Transverse colon (tissue), 4 donors: ENCODE results near the gene MAML1. TPM values are rescaled to one million over a fixed set of nuclear protein-coding genes. Genes with fewer than 3 reads are reported as not detected.
A peak's percentile ranks its signal among the peaks of the same experiment; 100 is the strongest.

ENCODE experiments used
- DNase-seq: peaks from one replicate; pipeline ENCODE4 v3.0.0-alpha.2; 2019
- H3K27ac ChIP-seq, 4 donors: fragments of 200-600 bp; sonication (generic); 2 replicates each; pipeline ENCODE4 v1.5.1; 2016 to 2018; ENCODE audit warnings: inconsistent platforms in 4 of 4
- H3K27me3 ChIP-seq: fragments of 200-600 bp; sonication (generic); 2 replicates; pipeline ENCODE4 v1.5.1; 2017; ENCODE audit warnings: inconsistent platforms
- H3K36me3 ChIP-seq, 4 donors: fragments of 200-600 bp; sonication (generic); 2 replicates each; pipeline ENCODE4 v1.5.1; 2017 to 2019; ENCODE audit warnings: inconsistent platforms in 4 of 4
- H3K4me1 ChIP-seq, 4 donors: fragments of 200-600 bp; sonication (generic); 2 replicates each; pipeline ENCODE4 v1.5.1; 2017 to 2020; ENCODE audit warnings: inconsistent platforms in 4 of 4
- H3K4me3 ChIP-seq, 4 donors: fragments of 200-600 bp; sonication (generic); 1 replicate in 1 of 4; 2 replicates in 3 of 4; pipeline versions ENCODE4 v1.5.1 to v1.6.1; 2017 to 2019; ENCODE audit warnings: inconsistent platforms in 4 of 4
- H3K9me3 ChIP-seq, 2 donors: fragments of 200-600 bp; sonication (generic); 2 replicates each; pipeline ENCODE4 v1.5.1; 2017 to 2019; ENCODE audit warnings: inconsistent platforms in 2 of 2
- CTCF ChIP-seq, 5 experiments: fragments of 200-600 bp in 3 of 5; fragments of 450-650 bp in 2 of 5; sonication (generic) in 3 of 5; IDR thresholded peaks; 1 replicate in 2 of 5; 2 replicates in 3 of 5; pipeline ENCODE4 v1.5.1; 2016 to 2017; ENCODE audit warnings: antibody characterized with exemption in 5 of 5, inconsistent platforms in 3 of 5, mild to moderate bottlenecking in 2 of 5, moderate library complexity in 1 of 5
- EP300 ChIP-seq: sonication (generic); formaldehyde crosslinking; IDR thresholded peaks from one replicate; pipeline ENCODE4 v1.6.1; 2017; ENCODE audit warnings: antibody characterized with exemption, low read depth
- POLR2A ChIP-seq: fragments of 450-650 bp; IDR thresholded peaks from one replicate; pipeline ENCODE4 v1.6.1; 2016; ENCODE audit warnings: antibody characterized with exemption, mild to moderate bottlenecking, moderate library complexity
- POLR2AphosphoS5 ChIP-seq, 3 donors: sonication (generic); formaldehyde crosslinking; IDR thresholded peaks; one replicate each; pipeline ENCODE4 v1.6.1; 2016; ENCODE audit warnings: antibody characterized with exemption in 3 of 3
- WGBS, 2 donors: methylation state at CpG; one replicate each; pipeline ENCODE4 v1.1.5; 2018; ENCODE audit warnings: low coverage in 1 of 2; 5-methylcytosine and 5-hydroxymethylcytosine counted together
- in situ Hi-C, 4 donors: fragments of 200-750 bp; cut with MboI; loops; one replicate each; pipeline versions ENCODE4 v1.15.0 to v1.15.1; 2017; ENCODE audit warnings: low sequenced_read_pairs in 3 of 4, low pct_ligation_motif_present in 1 of 4, low pct_unique_long_range_greater_than_20kb in 1 of 4
- intact Hi-C: fragments of 100-400 bp; cut with DNase I; formaldehyde crosslinking; loops from one replicate; pipeline ENCODE4 v1.15.1; 2023; ENCODE audit warnings: low total_unique reads
- total RNA-seq, 4 donors: library from RNA; depleted of rRNA; stranded (reverse); fragments of >200 nt; gene quantifications; one replicate each; pipeline ENCODE4 v1.1.0, GENCODE V29; 2016

MAML1 gene
- total RNA-seq, 4 donors from 2014 or later = 22.8 to 28.7 (median 27.3) TPM

GRCh38 chr5:179821298-179822058 is 88.9 kb downstream of the MAML1 start:
- intact Hi-C loops (loop anchor here (2.0 kb wide), 1 partner anchor 15 kb away; the partner anchor contains the start of gene MGAT4B), in situ Hi-C loops (no loop called here)
- WGBS, 2 donors = 0% methylated on average over 49 of the region's 54 CpGs; no CpG with 5 or more reads in 1 of the 2 donors
- DNase-seq = peak; percentile 97
- Histone ChIP-seq H3K27me3 (no peaks in the 10 kb centered on the region), H3K4me3 (peak overlapping the region; percentile 82 to 99 (median 95)), H3K36me3 (peaks cover 0 to 23% (median 9%) of the 10 kb centered on the region in 4 donors), H3K4me1 (peaks cover 53 to 86% (median 83%) of the 10 kb centered on the region in 4 donors), H3K9me3 (no peaks in the 10 kb centered on the region), H3K27ac (peak overlapping the region; percentile 99 to 100 (median 100))
- TF ChIP-seq POLR2AphosphoS5 (IDR thresholded peaks at IDR 0.05) (peak; percentile 98 to 99 (median 99)), EP300 (no peak), POLR2A (peak; percentile 98), CTCF (IDR thresholded peaks at IDR 0.05) (peak in 3 of 5 experiments; percentile 2 to 40 (median 22))

- Histone ChIP-seq H3K4me3 (peak overlapping the region; percentile 25 to 99 (median 86)), H3K4me1 (peaks cover 57 to 86% (median 83%) of the 10 kb centered on the region in 4 donors), H3K27ac (peak overlapping the region; percentile 99 to 100 (median 100)), H3K27me3 (no peaks in the 10 kb centered on the region), H3K9me3 (no peaks in the 10 kb centered on the region), H3K36me3 (peaks cover 0 to 24% (median 12%) of the 10 kb centered on the region in 4 donors)
- DNase-seq = no peak
- intact Hi-C loops = no loop called here
- TF ChIP-seq POLR2A = no peak
- no peak for TF ChIP-seq POLR2AphosphoS5 (IDR thresholded peaks at IDR 0.05)
- no peak for TF ChIP-seq CTCF (IDR thresholded peaks at IDR 0.05)
- in situ Hi-C loops = no loop called here
- WGBS, 2 donors = 20 to 25% methylated on average over 2 to 3 of the region's 3 CpGs
Measured at GRCh38 chr5:179822059-179822432, 89.4 kb downstream of the MAML1 start.

GRCh38 chr5:179822444-179822990 is 89.9 kb downstream of the MAML1 start:
- no peaks in the 10 kb centered on the region for H3K27me3 ChIP-seq
- H3K36me3 ChIP-seq = peaks cover 0 to 27% (median 13%) of the 10 kb centered on the region in 4 donors

GRCh38 chr5:179823937-179824744 is 91.5 kb downstream of the MAML1 start:
- Histone ChIP-seq H3K36me3 (peaks cover 0 to 35% (median 17%) of the 10 kb centered on the region in 4 donors), H3K27me3 (no peaks in the 10 kb centered on the region), H3K27ac (peak overlapping the region in 2 of 4 donors; percentile 42 to 99), H3K4me3 (peak overlapping the region in 1 of 4 donors; percentile 91), H3K9me3 (no peaks in the 10 kb centered on the region), H3K4me1 (peaks cover 50 to 77% (median 75%) of the 10 kb centered on the region in 4 donors)
- no peak for DNase-seq
- 92% methylated on average over 17 of the region's 22 CpGs; no CpG with 5 or more reads in 1 of the 2 donors for WGBS, 2 donors
- intact Hi-C loops (no loop called here), in situ Hi-C loops (no loop called here)
- TF ChIP-seq POLR2AphosphoS5 (IDR thresholded peaks at IDR 0.05) = peak in 1 of 3 donors; percentile 14
- no peak for TF ChIP-seq CTCF (IDR thresholded peaks at IDR 0.05)

More at GRCh38 chr5:179822444-179822990, 89.9 kb downstream of the MAML1 start:
- Histone ChIP-seq H3K4me3 (peak overlapping the region; percentile 25 to 99 (median 86)), H3K9me3 (no peaks in the 10 kb centered on the region), H3K27ac (peak overlapping the region; percentile 99 to 100 (median 100)), H3K4me1 (peaks cover 61 to 86% (median 83%) of the 10 kb centered on the region in 4 donors)
- intact Hi-C loops (no loop called here), in situ Hi-C loops (no loop called here)
- no peak for DNase-seq
- peak in 1 of 3 donors; percentile 27 for TF ChIP-seq POLR2AphosphoS5 (IDR thresholded peaks at IDR 0.05)
- TF ChIP-seq POLR2A = no peak
- 40 to 53% methylated on average over 1 to 8 of the region's 8 CpGs for whole genome bisulfite sequencing, 2 donors
